Urothelium cell line (cell line): ENCODE data around the gene CHP2.

ENCODE experiments used
- DNase-seq: peaks from one replicate; pipeline ENCODE4 v3.0.0; 2011; ENCODE audit warnings: low spot score, mixed read lengths
- FAIRE-seq: peaks from 2 replicates; lab custom pipeline; 2011; peaks lifted over from hg19 to GRCh38; lab: Jason Lieb, UNC

CHP2 gene

DNA sequence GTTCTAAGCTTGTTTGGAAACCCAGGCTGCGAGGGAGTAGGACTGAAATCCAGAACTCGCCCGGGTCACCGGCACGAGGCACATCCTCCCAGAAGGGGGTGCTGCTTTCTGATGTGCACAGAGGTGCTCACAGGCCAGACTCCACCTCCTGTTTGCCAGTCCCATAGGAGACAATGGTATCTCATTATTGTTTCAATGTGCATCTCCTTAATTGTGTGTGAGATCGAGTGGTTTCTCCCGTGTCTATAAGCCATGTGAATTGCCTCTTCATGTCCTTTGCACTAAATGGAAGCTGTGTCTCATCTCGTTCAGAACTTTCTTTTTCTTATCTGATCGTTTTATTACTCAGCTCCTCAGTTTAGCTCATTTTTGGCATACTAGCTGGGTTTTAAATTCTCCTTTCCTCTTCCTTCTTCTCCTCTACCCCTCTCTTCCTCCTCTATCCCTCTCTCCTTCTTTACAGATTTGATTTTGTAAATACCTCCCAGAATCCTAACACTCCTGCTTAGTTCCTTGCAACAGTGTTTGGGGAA, 48.8 kb downstream of the CHP2 start:
- FAIRE-seq (no peak), DNase-seq (peak; percentile 64)

DNA sequence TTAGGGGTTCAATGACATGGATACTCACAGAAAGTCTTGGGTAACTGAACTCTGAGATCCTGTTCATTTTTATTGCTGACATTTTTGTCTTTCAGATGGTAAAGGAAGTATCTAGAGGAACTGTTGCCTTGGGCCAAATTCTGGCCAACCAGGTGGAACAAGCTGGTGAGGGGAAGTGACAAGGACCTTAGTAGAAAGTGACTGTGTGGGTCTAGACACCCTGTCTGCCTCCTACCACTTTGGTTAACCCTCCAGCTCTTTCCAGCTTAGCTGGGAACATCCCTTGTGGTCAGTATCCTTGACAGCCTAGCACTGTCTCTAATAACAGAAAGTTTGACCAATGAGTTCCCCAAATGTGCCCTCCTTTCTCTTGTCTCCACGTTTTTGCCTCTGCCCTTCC, 52.2 kb downstream of the CHP2 start:
- FAIRE-seq (no peak), DNase-seq (no peak)
